Right lobe of liver (tissue), 6 donors: ENCODE measurements around the gene PXYLP1. TPM values are rescaled to one million over a fixed set of nuclear protein-coding genes. Genes with fewer than 3 reads are reported as not detected.
A peak's percentile ranks its signal among the peaks of the same experiment; 100 is the strongest.

Experiments
- ATAC-seq, 4 donors: fragments of 200-7000 bp; cut with Tn5 transposase; one replicate each; pipeline ENCODE4 v1.9.1; 2020; ENCODE audit warnings: mild to moderate bottlenecking in 4 of 4, moderate library complexity in 4 of 4
- DNase-seq, 3 donors: peaks; one replicate each; pipeline ENCODE4 v3.0.0-alpha.2; 2020
- H3K27ac ChIP-seq, 3 donors: fragments of 200-600 bp; one replicate each; pipeline ENCODE4 v1.8.0; 2022
- H3K27me3 ChIP-seq, 2 donors: fragments of 200-600 bp; one replicate each; pipeline ENCODE4 v1.8.0; 2022
- H3K36me3 ChIP-seq, 4 donors: fragments of 200-600 bp; sonication (generic) in 1 of 4; one replicate each; pipeline versions ENCODE4 v1.5.1 to v1.8.0; 2017 to 2022; ENCODE audit warnings: control low read depth in 1 of 4
- H3K4me1 ChIP-seq, 4 donors: fragments of 200-600 bp; sonication (generic) in 1 of 4; one replicate each; pipeline versions ENCODE4 v1.5.1 to v1.8.0; 2017 to 2022; ENCODE audit warnings: control low read depth in 1 of 4
- H3K4me3 ChIP-seq, 3 donors: fragments of 200-600 bp; one replicate each; pipeline ENCODE4 v1.8.0; 2022
- H3K9me3 ChIP-seq, 4 donors: fragments of 200-600 bp; sonication (generic) in 1 of 4; one replicate each; pipeline versions ENCODE4 v1.5.1 to v1.8.0; 2017 to 2022; ENCODE audit warnings: control low read depth in 1 of 4
- CTCF ChIP-seq, 4 donors: fragments of 200-600 bp in 3 of 4; fragments of 450-650 bp in 1 of 4; IDR thresholded peaks; one replicate each; pipeline versions ENCODE4 v1.5.1 to v1.8.0; 2016 to 2022; ENCODE audit warnings: antibody characterized with exemption in 4 of 4, mild to moderate bottlenecking in 2 of 4
- POLR2A ChIP-seq: fragments of 450-650 bp; IDR thresholded peaks from one replicate; pipeline ENCODE4 v1.6.1; 2017; ENCODE audit warnings: antibody characterized with exemption, mild to moderate bottlenecking
- WGBS: methylation state at CpG from one replicate; pipeline ENCODE4 v1.1.6; 2018; ENCODE audit warnings: low coverage, low lambda C conversion rate; ENCODE audit not compliant: insufficient coverage; ENCODE audit errors: missing lambda C conversion rate; 5-methylcytosine and 5-hydroxymethylcytosine counted together
- intact Hi-C, 2 donors: fragments of 100-400 bp; cut with DNase I; formaldehyde crosslinking; loops; one replicate each; pipeline versions ENCODE4 v1.11.2 to v1.14.1; 2022
- total RNA-seq, 6 experiments: library from RNA; depleted of rRNA in 2 of 6; stranded (reverse); fragments of >200 nt in 2 of 6; fragmentation: NEBNext Ultra II Directional in 3 of 6; extraction: Animal tissue kit (Norgen Biotek cat#: 25700) in 3 of 6; gene quantifications; one replicate each; pipeline versions ENCODE4 v1.1.0 to v1.2.4, GENCODE V29; 2016 to 2023
- donor health status: DM: no; HTN: yes; CAD: no.
- donor health status: DM: no; HTN: no; CAD: no.
- donor health status: DM: no; HTN: no; CAD: no.
- donor health status: DM: no; HTN: yes; CAD: no.
- donor health status: DM: no; HTN: yes; CAD: no.

PXYLP1 gene
- total RNA-seq, 6 experiments from 2014 or later, result 2.0 to 4.7 (median 3.0) TPM

GRCh38 chr3:141335531-141336061 lies 104.0 kb downstream of the PXYLP1 start:
- peaks cover 0 to 7% (median 0%) of the 10 kb centered on the region in 4 donors for H3K4me1 ChIP-seq
- no peaks in the 10 kb centered on the region for H3K9me3 ChIP-seq
- no peak for TF ChIP-seq CTCF (IDR thresholded peaks at IDR 0.05)
- TF ChIP-seq POLR2A, result no peak
- ATAC-seq (no peak), DNase-seq (no peak)
- no peaks in the 10 kb centered on the region for H3K27me3 ChIP-seq
- no peaks in the 10 kb centered on the region for H3K36me3 ChIP-seq
- intact Hi-C loops, result no loop called here
- 90% methylated on average over 2 of the region's 2 CpGs for WGBS
- no peak overlapping the region for H3K4me3 ChIP-seq
- no peak overlapping the region for H3K27ac ChIP-seq

GRCh38 chr3:141336672-141337522 lies 105.3 kb downstream of the PXYLP1 start:
- H3K9me3 ChIP-seq, result no peaks in the 10 kb centered on the region
- H3K4me3 ChIP-seq, result no peak overlapping the region
- intact Hi-C loops, result no loop called here
- no peak for DNase-seq
- no peaks in the 10 kb centered on the region for H3K27me3 ChIP-seq
- 69% methylated on average over 12 of the region's 12 CpGs for WGBS
- peaks cover 0 to 7% (median 0%) of the 10 kb centered on the region in 4 donors for H3K4me1 ChIP-seq
- H3K27ac ChIP-seq, result no peak overlapping the region
- TF ChIP-seq POLR2A, result no peak
- no peak for TF ChIP-seq CTCF (IDR thresholded peaks at IDR 0.05)
- peak in 1 of 4 donors; percentile 69 for ATAC-seq
- no peaks in the 10 kb centered on the region for H3K36me3 ChIP-seq

- TF ChIP-seq POLR2A, result no peak
- no peak for TF ChIP-seq CTCF (IDR thresholded peaks at IDR 0.05)
- 93% methylated on average over 1 of the region's 1 CpG for WGBS
- no peak for ATAC-seq
- H3K4me1 ChIP-seq, result peaks cover 0 to 7% (median 0%) of the 10 kb centered on the region in 4 donors
- H3K27me3 ChIP-seq, result no peaks in the 10 kb centered on the region
- no peak overlapping the region for H3K4me3 ChIP-seq
- no peaks in the 10 kb centered on the region for H3K9me3 ChIP-seq
- H3K27ac ChIP-seq, result no peak overlapping the region
- H3K36me3 ChIP-seq, result no peaks in the 10 kb centered on the region
- intact Hi-C loops, result no loop called here
- no peak for DNase-seq
These were observed 105.9 kb downstream of the PXYLP1 start for GRCh38 chr3:141337523-141337854.

DNA sequence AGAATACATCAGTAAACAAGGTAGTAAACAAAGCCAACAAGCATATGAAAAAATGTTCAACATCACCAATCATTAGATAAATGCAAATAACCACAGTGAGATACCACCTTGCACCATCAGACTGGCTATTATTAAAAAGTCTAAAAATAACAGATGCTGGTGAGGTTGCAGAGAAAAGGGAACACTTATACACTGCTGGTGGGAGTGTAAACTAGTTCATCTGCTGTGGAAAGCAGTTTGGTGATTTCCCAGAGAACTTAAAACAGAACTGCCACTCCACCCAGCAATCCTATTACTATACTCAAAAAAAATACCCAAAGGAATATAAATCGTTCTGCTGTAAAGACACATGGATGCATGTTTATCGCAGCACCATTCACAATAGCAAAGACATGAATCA lies 106.4 kb downstream of the PXYLP1 start:
- Histone ChIP-seq H3K4me3 (no peak overlapping the region), H3K27ac (no peak overlapping the region), H3K9me3 (no peaks in the 10 kb centered on the region), H3K36me3 (no peaks in the 10 kb centered on the region), H3K4me1 (peaks cover 0 to 10% (median 0%) of the 10 kb centered on the region in 4 donors), H3K27me3 (no peaks in the 10 kb centered on the region)
- ATAC-seq (no peak), DNase-seq (no peak)
- WGBS, result 100% methylated on average over 1 of the region's 2 CpGs
- intact Hi-C loops, result no loop called here
- TF ChIP-seq POLR2A (no peak), CTCF (IDR thresholded peaks at IDR 0.05) (no peak)
